Liver (tissue), 9 donors: ENCODE results near the gene SLC51A. TPM values are rescaled to one million over a fixed set of nuclear protein-coding genes. Genes with fewer than 3 reads are reported as not detected.

ENCODE experiments used
- DNase-seq: peaks from one replicate; pipeline ENCODE4 v3.0.0-alpha.2; 2017; ENCODE audit warnings: low spot score
- H3K27ac ChIP-seq, 2 donors: one replicate each; pipeline ENCODE4 v1.7.0; 2013; ENCODE audit warnings: inconsistent platforms in 2 of 2, low read length in 2 of 2, control low read depth in 1 of 2, low read depth in 1 of 2, mild to moderate bottlenecking in 1 of 2
- H3K27me3 ChIP-seq, 4 donors: one replicate each; pipeline versions ENCODE4 v1.6.1 to v1.7.0; 2013; ENCODE audit warnings: low read length in 3 of 4, inconsistent platforms in 1 of 4, mild to moderate bottlenecking in 1 of 4, moderate library complexity in 1 of 4; ENCODE audit not compliant: control insufficient read depth in 4 of 4, insufficient read depth in 4 of 4
- H3K36me3 ChIP-seq, 4 donors: one replicate each; pipeline versions ENCODE4 v1.6.1 to v1.7.0; 2013; ENCODE audit warnings: low read length in 3 of 4, mild to moderate bottlenecking in 3 of 4, low read depth in 1 of 4, moderate library complexity in 1 of 4; ENCODE audit not compliant: control insufficient read depth in 4 of 4, insufficient read depth in 3 of 4
- H3K4me1 ChIP-seq, 4 donors: one replicate each; pipeline versions ENCODE4 v1.6.1 to v1.7.0; 2013; ENCODE audit warnings: low read length in 3 of 4, mild to moderate bottlenecking in 3 of 4, moderate library complexity in 1 of 4; ENCODE audit not compliant: control insufficient read depth in 4 of 4, insufficient read depth in 4 of 4
- H3K4me3 ChIP-seq, 3 donors: one replicate each; pipeline versions ENCODE4 v1.6.1 to v1.7.0; 2013; ENCODE audit warnings: low read length in 3 of 3, control low read depth in 1 of 3, low read depth in 1 of 3, mild to moderate bottlenecking in 1 of 3
- H3K9ac ChIP-seq, 2 donors: one replicate each; pipeline ENCODE4 v1.7.0; 2013; ENCODE audit warnings: low read length in 2 of 2, mild to moderate bottlenecking in 2 of 2, moderate library complexity in 2 of 2, control low read depth in 1 of 2, low read depth in 1 of 2
- H3K9me3 ChIP-seq, 4 donors: one replicate each; pipeline versions ENCODE4 v1.6.1 to v1.7.0; 2013; ENCODE audit warnings: low read length in 3 of 4; ENCODE audit not compliant: control insufficient read depth in 4 of 4
- EGR1 ChIP-seq, 2 donors: IDR thresholded peaks; 2 replicates each; pipeline ENCODE4 v1.6.1; 2016 to 2018; ENCODE audit warnings: antibody characterized with exemption in 2 of 2, low read depth in 2 of 2
- FOXA1 ChIP-seq: IDR thresholded peaks from 2 replicates; pipeline ENCODE4 v1.6.1; 2016; ENCODE audit warnings: antibody characterized with exemption
- FOXA2 ChIP-seq: IDR thresholded peaks from 2 replicates; pipeline ENCODE4 v1.6.1; 2016; ENCODE audit warnings: antibody characterized with exemption
- GABPA ChIP-seq, 2 donors: IDR thresholded peaks in 1 of 2; conservative IDR thresholded peaks in 1 of 2; 2 replicates each; pipeline ENCODE4 v1.6.1; 2016; ENCODE audit warnings: antibody characterized with exemption in 2 of 2, mild to moderate bottlenecking in 1 of 2, moderate library complexity in 1 of 2
- HNF4A ChIP-seq, 2 donors: conservative IDR thresholded peaks; 2 replicates each; pipeline ENCODE4 v1.6.1; 2016; ENCODE audit warnings: antibody characterized with exemption in 2 of 2, mild to moderate bottlenecking in 2 of 2
- HNF4G ChIP-seq: IDR thresholded peaks from 2 replicates; pipeline ENCODE4 v1.6.1; 2016; ENCODE audit warnings: antibody characterized with exemption
- JUND ChIP-seq, 2 donors: IDR thresholded peaks; 2 replicates each; pipeline ENCODE4 v1.6.1; 2016; ENCODE audit warnings: antibody characterized with exemption in 2 of 2
- NR2F2 ChIP-seq: IDR thresholded peaks from 2 replicates; pipeline ENCODE4 v1.6.1; 2016; ENCODE audit warnings: antibody characterized with exemption
- RAD21 ChIP-seq, 2 donors: IDR thresholded peaks; 2 replicates each; pipeline ENCODE4 v1.6.1; 2016; ENCODE audit warnings: antibody characterized with exemption in 2 of 2, mild to moderate bottlenecking in 2 of 2
- RXRA ChIP-seq, 2 donors: IDR thresholded peaks; 2 replicates each; pipeline ENCODE4 v1.6.1; 2017 to 2018; ENCODE audit warnings: antibody characterized with exemption in 2 of 2, mild to moderate bottlenecking in 1 of 2
- SP1 ChIP-seq: IDR thresholded peaks from 2 replicates; pipeline ENCODE4 v1.6.1; 2018; ENCODE audit warnings: antibody characterized with exemption, mild to moderate bottlenecking
- TAF1 ChIP-seq: conservative IDR thresholded peaks from 2 replicates; pipeline ENCODE4 v1.6.1; 2016; ENCODE audit warnings: antibody characterized with exemption, mild to moderate bottlenecking
- YY1 ChIP-seq: IDR thresholded peaks from 2 replicates; pipeline ENCODE4 v1.6.1; 2016; ENCODE audit warnings: antibody characterized with exemption, mild to moderate bottlenecking
- WGBS: extraction: QIAGEN DNeasy Blood & Tissue Kit; methylation state at CpG from one replicate; pipeline ENCODE4 v1.1.7; 2013; 5-methylcytosine and 5-hydroxymethylcytosine counted together
- polyA plus RNA-seq, 2 donors: library from polyadenylated mRNA; stranded (reverse) in 1 of 2; unstranded in 1 of 2; fragments of 200-250 nt in 1 of 2; fragments of >200 nt in 1 of 2; fragmentation: Nextera tagmentation in 1 of 2; extraction: Ambion mirVana in 1 of 2; gene quantifications; one replicate each; pipeline versions ENCODE4 v1.2.1 to v1.2.3, GENCODE V29; 2013 to 2015
- total RNA-seq, 2 donors: library from RNA; depleted of rRNA; stranded (reverse); fragments of >200 nt; gene quantifications; one replicate each; pipeline ENCODE4 v1.2.3, GENCODE V29; 2014
- TF ChIP-seq, protein P1 (sequence below): IDR thresholded peaks from 2 replicates; pipeline ENCODE4 v1.6.1; 2016; ENCODE audit warnings: antibody characterized with exemption
- TF ChIP-seq, protein P2 (sequence below): IDR thresholded peaks from 2 replicates; pipeline ENCODE4 v1.6.1; 2016; ENCODE audit warnings: antibody characterized with exemption
- TF ChIP-seq, protein P3 (sequence below): IDR thresholded peaks from 2 replicates; pipeline ENCODE4 v1.6.1; 2016; ENCODE audit warnings: antibody characterized with exemption
- TF ChIP-seq, protein P4 (sequence below): IDR thresholded peaks from 2 replicates; pipeline ENCODE4 v1.6.1; 2016; ENCODE audit warnings: antibody characterized with exemption, mild to moderate bottlenecking
- TF ChIP-seq, protein P5 (sequence below): fragments of 150-350 bp; IDR thresholded peaks from 2 replicates; pipeline ENCODE4 v1.5.1; 2017; ENCODE audit warnings: improper control_type of control experiment, low read depth, low read length; ENCODE audit not compliant: missing input control
- donor health status: healthy.
- donor health status: healthy.
- donor health status: healthy.
- donor health status: healthy.
- donor health status: healthy.

The SLC51A gene
- total and polyA plus RNA-seq, 4 donors: 19.9 to 52.5 (median 46.1) TPM

DNA sequence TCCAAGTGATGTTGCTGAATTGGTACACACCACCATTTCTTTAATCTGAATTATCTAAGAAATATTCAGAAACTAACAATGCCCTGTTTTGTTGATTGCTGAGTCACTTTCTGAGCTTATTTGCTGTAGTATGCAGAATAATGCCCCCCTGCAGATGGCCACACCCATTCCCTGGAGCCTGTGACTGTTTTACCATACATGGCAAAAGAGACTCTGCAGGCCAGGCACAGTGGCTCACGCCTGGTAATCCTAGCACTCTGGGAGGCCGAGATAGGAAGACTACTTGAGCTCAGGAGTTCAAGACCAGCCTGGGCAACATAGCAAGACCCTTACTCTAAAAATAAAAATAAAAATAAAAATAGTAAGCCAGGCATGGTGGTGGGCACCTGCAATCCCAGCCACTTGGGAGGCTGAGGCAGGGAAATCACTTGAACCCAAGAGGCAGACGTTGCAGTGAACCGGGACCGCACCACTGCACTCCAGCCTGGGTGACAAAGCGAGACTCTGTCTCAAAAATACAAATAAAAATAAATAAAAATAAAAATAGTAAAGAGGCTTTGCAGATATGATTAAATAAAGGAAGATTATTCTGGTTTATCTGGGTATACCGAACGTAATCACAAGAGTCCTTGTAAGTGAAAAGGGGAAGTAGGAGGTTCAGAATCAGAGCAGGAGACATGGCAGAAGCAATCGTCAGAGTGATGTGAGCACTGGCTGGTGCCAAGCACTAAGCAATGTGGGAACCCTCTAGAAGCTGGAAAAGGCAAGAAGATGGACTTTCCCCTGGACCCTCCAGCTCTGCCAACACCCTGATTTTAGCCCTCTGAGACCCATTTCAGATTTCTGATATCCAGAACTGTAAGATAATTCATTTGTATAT is 52.2 kb downstream of the SLC51A start:
- Histone ChIP-seq H3K9ac (no peak overlapping the region), H3K27me3 (no peaks in the 10 kb centered on the region), H3K27ac (no peak overlapping the region), H3K4me1 (peaks cover 0 to 4% (median under 1%) of the 10 kb centered on the region in 4 donors), H3K4me3 (no peak overlapping the region), H3K9me3 (peaks cover 0 to 2% (median 0%) of the 10 kb centered on the region in 4 donors), H3K36me3 (peaks cover 9 to 26% (median 10%) of the 10 kb centered on the region in 4 donors)
- TF ChIP-seq, protein P1, sequence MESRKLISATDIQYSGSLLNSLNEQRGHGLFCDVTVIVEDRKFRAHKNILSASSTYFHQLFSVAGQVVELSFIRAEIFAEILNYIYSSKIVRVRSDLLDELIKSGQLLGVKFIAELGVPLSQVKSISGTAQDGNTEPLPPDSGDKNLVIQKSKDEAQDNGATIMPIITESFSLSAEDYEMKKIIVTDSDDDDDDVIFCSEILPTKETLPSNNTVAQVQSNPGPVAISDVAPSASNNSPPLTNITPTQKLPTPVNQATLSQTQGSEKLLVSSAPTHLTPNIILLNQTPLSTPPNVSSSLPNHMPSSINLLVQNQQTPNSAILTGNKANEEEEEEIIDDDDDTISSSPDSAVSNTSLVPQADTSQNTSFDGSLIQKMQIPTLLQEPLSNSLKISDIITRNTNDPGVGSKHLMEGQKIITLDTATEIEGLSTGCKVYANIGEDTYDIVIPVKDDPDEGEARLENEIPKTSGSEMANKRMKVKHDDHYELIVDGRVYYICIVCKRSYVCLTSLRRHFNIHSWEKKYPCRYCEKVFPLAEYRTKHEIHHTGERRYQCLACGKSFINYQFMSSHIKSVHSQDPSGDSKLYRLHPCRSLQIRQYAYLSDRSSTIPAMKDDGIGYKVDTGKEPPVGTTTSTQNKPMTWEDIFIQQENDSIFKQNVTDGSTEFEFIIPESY: no peak
- no peak for TF ChIP-seq JUND (IDR thresholded peaks at IDR 0.05)
- TF ChIP-seq NR2F2: no peak
- TF ChIP-seq, protein P2, sequence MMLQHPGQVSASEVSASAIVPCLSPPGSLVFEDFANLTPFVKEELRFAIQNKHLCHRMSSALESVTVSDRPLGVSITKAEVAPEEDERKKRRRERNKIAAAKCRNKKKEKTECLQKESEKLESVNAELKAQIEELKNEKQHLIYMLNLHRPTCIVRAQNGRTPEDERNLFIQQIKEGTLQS: no peak
- TF ChIP-seq RAD21 (IDR thresholded peaks at IDR 0.05): no peak
- TF ChIP-seq HNF4A (conservative IDR thresholded peaks at IDR 0.05): no peak
- no peak for TF ChIP-seq YY1
- no peak for TF ChIP-seq SP1
- TF ChIP-seq RXRA (IDR thresholded peaks at IDR 0.05): no peak
- TF ChIP-seq, protein P3, sequence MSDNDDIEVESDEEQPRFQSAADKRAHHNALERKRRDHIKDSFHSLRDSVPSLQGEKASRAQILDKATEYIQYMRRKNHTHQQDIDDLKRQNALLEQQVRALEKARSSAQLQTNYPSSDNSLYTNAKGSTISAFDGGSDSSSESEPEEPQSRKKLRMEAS: no peak
- TF ChIP-seq, protein P4, sequence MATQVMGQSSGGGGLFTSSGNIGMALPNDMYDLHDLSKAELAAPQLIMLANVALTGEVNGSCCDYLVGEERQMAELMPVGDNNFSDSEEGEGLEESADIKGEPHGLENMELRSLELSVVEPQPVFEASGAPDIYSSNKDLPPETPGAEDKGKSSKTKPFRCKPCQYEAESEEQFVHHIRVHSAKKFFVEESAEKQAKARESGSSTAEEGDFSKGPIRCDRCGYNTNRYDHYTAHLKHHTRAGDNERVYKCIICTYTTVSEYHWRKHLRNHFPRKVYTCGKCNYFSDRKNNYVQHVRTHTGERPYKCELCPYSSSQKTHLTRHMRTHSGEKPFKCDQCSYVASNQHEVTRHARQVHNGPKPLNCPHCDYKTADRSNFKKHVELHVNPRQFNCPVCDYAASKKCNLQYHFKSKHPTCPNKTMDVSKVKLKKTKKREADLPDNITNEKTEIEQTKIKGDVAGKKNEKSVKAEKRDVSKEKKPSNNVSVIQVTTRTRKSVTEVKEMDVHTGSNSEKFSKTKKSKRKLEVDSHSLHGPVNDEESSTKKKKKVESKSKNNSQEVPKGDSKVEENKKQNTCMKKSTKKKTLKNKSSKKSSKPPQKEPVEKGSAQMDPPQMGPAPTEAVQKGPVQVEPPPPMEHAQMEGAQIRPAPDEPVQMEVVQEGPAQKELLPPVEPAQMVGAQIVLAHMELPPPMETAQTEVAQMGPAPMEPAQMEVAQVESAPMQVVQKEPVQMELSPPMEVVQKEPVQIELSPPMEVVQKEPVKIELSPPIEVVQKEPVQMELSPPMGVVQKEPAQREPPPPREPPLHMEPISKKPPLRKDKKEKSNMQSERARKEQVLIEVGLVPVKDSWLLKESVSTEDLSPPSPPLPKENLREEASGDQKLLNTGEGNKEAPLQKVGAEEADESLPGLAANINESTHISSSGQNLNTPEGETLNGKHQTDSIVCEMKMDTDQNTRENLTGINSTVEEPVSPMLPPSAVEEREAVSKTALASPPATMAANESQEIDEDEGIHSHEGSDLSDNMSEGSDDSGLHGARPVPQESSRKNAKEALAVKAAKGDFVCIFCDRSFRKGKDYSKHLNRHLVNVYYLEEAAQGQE: no peak
- no peak for TF ChIP-seq HNF4G
- TF ChIP-seq TAF1: no peak
- no peak for TF ChIP-seq FOXA2
- TF ChIP-seq GABPA (IDR thresholded peaks at IDR 0.05 in 1 of 2, conservative IDR thresholded peaks at IDR 0.05 in 1 of 2): no peak
- no peak for TF ChIP-seq FOXA1
- TF ChIP-seq, protein P5, sequence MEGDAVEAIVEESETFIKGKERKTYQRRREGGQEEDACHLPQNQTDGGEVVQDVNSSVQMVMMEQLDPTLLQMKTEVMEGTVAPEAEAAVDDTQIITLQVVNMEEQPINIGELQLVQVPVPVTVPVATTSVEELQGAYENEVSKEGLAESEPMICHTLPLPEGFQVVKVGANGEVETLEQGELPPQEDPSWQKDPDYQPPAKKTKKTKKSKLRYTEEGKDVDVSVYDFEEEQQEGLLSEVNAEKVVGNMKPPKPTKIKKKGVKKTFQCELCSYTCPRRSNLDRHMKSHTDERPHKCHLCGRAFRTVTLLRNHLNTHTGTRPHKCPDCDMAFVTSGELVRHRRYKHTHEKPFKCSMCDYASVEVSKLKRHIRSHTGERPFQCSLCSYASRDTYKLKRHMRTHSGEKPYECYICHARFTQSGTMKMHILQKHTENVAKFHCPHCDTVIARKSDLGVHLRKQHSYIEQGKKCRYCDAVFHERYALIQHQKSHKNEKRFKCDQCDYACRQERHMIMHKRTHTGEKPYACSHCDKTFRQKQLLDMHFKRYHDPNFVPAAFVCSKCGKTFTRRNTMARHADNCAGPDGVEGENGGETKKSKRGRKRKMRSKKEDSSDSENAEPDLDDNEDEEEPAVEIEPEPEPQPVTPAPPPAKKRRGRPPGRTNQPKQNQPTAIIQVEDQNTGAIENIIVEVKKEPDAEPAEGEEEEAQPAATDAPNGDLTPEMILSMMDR: no peak
- no peak for TF ChIP-seq EGR1 (IDR thresholded peaks at IDR 0.05; ENCODE audit: low read depth in 2 of 2)
- WGBS: 81% methylated on average over 9 of the region's 9 CpGs
- no peak for DNase-seq
